Liver (tissue), 3 donors: ENCODE data around the gene TMEM59.

Source experiments
- HNF4A ChIP-seq, 2 donors: conservative IDR thresholded peaks; 2 replicates each; pipeline ENCODE4 v1.6.1; 2016; ENCODE audit warnings: antibody characterized with exemption in 2 of 2, mild to moderate bottlenecking in 2 of 2
- HNF4G ChIP-seq: IDR thresholded peaks from 2 replicates; pipeline ENCODE4 v1.6.1; 2016; ENCODE audit warnings: antibody characterized with exemption
- MAX ChIP-seq: IDR thresholded peaks from 2 replicates; pipeline ENCODE4 v1.6.1; 2016; ENCODE audit warnings: antibody characterized with exemption
- RAD21 ChIP-seq, 2 donors: IDR thresholded peaks; 2 replicates each; pipeline ENCODE4 v1.6.1; 2016; ENCODE audit warnings: antibody characterized with exemption in 2 of 2, mild to moderate bottlenecking in 2 of 2
- SP1 ChIP-seq: IDR thresholded peaks from 2 replicates; pipeline ENCODE4 v1.6.1; 2018; ENCODE audit warnings: antibody characterized with exemption, mild to moderate bottlenecking
- TF ChIP-seq, protein P1 (sequence below): fragments of 150-350 bp; IDR thresholded peaks from 2 replicates; pipeline ENCODE4 v1.5.1; 2017; ENCODE audit warnings: improper control_type of control experiment, low read depth, low read length; ENCODE audit not compliant: missing input control
- TF ChIP-seq, protein P2 (sequence below): IDR thresholded peaks from 2 replicates; pipeline ENCODE4 v1.6.1; 2016; ENCODE audit warnings: antibody characterized with exemption
- donor health status: healthy.
- donor health status: healthy.

- TF ChIP-seq, protein P1, sequence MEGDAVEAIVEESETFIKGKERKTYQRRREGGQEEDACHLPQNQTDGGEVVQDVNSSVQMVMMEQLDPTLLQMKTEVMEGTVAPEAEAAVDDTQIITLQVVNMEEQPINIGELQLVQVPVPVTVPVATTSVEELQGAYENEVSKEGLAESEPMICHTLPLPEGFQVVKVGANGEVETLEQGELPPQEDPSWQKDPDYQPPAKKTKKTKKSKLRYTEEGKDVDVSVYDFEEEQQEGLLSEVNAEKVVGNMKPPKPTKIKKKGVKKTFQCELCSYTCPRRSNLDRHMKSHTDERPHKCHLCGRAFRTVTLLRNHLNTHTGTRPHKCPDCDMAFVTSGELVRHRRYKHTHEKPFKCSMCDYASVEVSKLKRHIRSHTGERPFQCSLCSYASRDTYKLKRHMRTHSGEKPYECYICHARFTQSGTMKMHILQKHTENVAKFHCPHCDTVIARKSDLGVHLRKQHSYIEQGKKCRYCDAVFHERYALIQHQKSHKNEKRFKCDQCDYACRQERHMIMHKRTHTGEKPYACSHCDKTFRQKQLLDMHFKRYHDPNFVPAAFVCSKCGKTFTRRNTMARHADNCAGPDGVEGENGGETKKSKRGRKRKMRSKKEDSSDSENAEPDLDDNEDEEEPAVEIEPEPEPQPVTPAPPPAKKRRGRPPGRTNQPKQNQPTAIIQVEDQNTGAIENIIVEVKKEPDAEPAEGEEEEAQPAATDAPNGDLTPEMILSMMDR: no peak
- TF ChIP-seq MAX (no peak), SP1 (no peak), RAD21 (IDR thresholded peaks at IDR 0.05) (no peak), HNF4A (conservative IDR thresholded peaks at IDR 0.05) (no peak), HNF4G (no peak)
- TF ChIP-seq, protein P2, sequence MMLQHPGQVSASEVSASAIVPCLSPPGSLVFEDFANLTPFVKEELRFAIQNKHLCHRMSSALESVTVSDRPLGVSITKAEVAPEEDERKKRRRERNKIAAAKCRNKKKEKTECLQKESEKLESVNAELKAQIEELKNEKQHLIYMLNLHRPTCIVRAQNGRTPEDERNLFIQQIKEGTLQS: no peak
Observed at GRCh38 chr1:53999920-54000319, 53.1 kb downstream of the TMEM59 start.
